Skeletal muscle tissue (tissue), 4 donors: ENCODE data around the gene VWA8. TPM values are rescaled to one million over a fixed set of nuclear protein-coding genes. Genes with fewer than 3 reads are reported as not detected.
"Not testable (repeated sequence)": the region's sequence is repeated elsewhere in the genome, so short reads cannot be mapped to it uniquely, and the experiment has no call there.

ENCODE experiments used
- H3K27ac ChIP-seq: one replicate; pipeline ENCODE4 v1.7.0; 2013; ENCODE audit warnings: mild to moderate bottlenecking, low read depth, low read length, inconsistent platforms
- H3K27me3 ChIP-seq, 3 donors: one replicate each; pipeline ENCODE4 v1.7.0; 2013; ENCODE audit warnings: low read length in 3 of 3; ENCODE audit not compliant: control insufficient read depth in 3 of 3, insufficient read depth in 3 of 3
- H3K36me3 ChIP-seq, 3 donors: one replicate each; pipeline ENCODE4 v1.7.0; 2013; ENCODE audit warnings: low read length in 3 of 3; ENCODE audit not compliant: control insufficient read depth in 3 of 3, insufficient read depth in 3 of 3
- H3K4me1 ChIP-seq, 3 donors: one replicate each; pipeline ENCODE4 v1.7.0; 2013; ENCODE audit warnings: low read length in 3 of 3, mild to moderate bottlenecking in 3 of 3; ENCODE audit not compliant: control insufficient read depth in 3 of 3, insufficient read depth in 3 of 3
- H3K4me3 ChIP-seq, 3 donors: one replicate each; pipeline ENCODE4 v1.7.0; 2013; ENCODE audit warnings: low read length in 3 of 3
- H3K9ac ChIP-seq, 3 donors: one replicate each; pipeline ENCODE4 v1.7.0; 2013; ENCODE audit warnings: low read length in 3 of 3, mild to moderate bottlenecking in 3 of 3, moderate library complexity in 2 of 3, low read depth in 1 of 3
- H3K9me3 ChIP-seq, 3 donors: one replicate each; pipeline ENCODE4 v1.7.0; 2013; ENCODE audit warnings: low read length in 3 of 3; ENCODE audit not compliant: control insufficient read depth in 3 of 3
- total RNA-seq: library from RNA; depleted of rRNA; stranded (reverse); fragments of >200 nt; gene quantifications from one replicate; pipeline ENCODE4 v1.2.3, GENCODE V29; 2014
- donor health status: Osteomylitis.

The VWA8 gene
- total RNA-seq, 1 donor from 2014 or later = 49.1 TPM

GRCh38 chr13:41582027-41582463, 378.9 kb downstream of the VWA8 start:
- Histone ChIP-seq H3K9ac (no peak overlapping the region), H3K4me3 (no peak overlapping the region), H3K27ac (no peak overlapping the region), H3K9me3 (no peaks in the 10 kb centered on the region), H3K4me1 (peaks cover 0 to 3% (median 0%) of the 10 kb centered on the region in 3 donors), H3K27me3 (no peaks in the 10 kb centered on the region), H3K36me3 (peaks cover 0 to 22% (median 15%) of the 10 kb centered on the region in 3 donors)

GRCh38 chr13:41580345-41580744, 380.6 kb downstream of the VWA8 start:
- Histone ChIP-seq H3K9me3 (no peaks in the 10 kb centered on the region), H3K4me1 (peaks cover 0 to 3% (median 0%) of the 10 kb centered on the region in 3 donors), H3K27me3 (no peaks in the 10 kb centered on the region)

GRCh38 chr13:41579881-41580280, 381.0 kb downstream of the VWA8 start:
- H3K27ac ChIP-seq = no peak overlapping the region
- H3K4me3 ChIP-seq = no peak overlapping the region
- H3K4me1 ChIP-seq = peaks cover 0 to 3% (median 0%) of the 10 kb centered on the region in 3 donors
- H3K27me3 ChIP-seq = no peaks in the 10 kb centered on the region
- H3K36me3 ChIP-seq = peaks cover 2 to 18% (median 6%) of the 10 kb centered on the region in 3 donors
- H3K9ac ChIP-seq = no peak overlapping the region
- no peaks in the 10 kb centered on the region for H3K9me3 ChIP-seq

More at GRCh38 chr13:41580345-41580744, 380.6 kb downstream of the VWA8 start:
- H3K9ac ChIP-seq = no peak overlapping the region
- no peak overlapping the region for H3K27ac ChIP-seq
- peaks cover 2 to 20% (median 7%) of the 10 kb centered on the region in 3 donors for H3K36me3 ChIP-seq
- H3K4me3 ChIP-seq = no peak overlapping the region

GRCh38 chr13:41579168-41579567, 381.7 kb downstream of the VWA8 start:
- H3K4me3 ChIP-seq = no peak overlapping the region
- no peak overlapping the region for H3K27ac ChIP-seq
- peaks cover 2 to 13% (median 5%) of the 10 kb centered on the region in 3 donors for H3K36me3 ChIP-seq

GRCh38 chr13:41578371-41578770, 382.5 kb downstream of the VWA8 start:
- no peaks in the 10 kb centered on the region for H3K27me3 ChIP-seq
- H3K36me3 ChIP-seq = peaks cover 2 to 13% (median 5%) of the 10 kb centered on the region in 3 donors
- H3K9me3 ChIP-seq = no peaks in the 10 kb centered on the region
- H3K4me1 ChIP-seq = peaks cover 0 to 3% (median 0%) of the 10 kb centered on the region in 3 donors
- H3K9ac ChIP-seq = no peak overlapping the region
- no peak overlapping the region for H3K4me3 ChIP-seq
- H3K27ac ChIP-seq = no peak overlapping the region

More at GRCh38 chr13:41579168-41579567, 381.7 kb downstream of the VWA8 start:
- Histone ChIP-seq H3K9me3 (no peaks in the 10 kb centered on the region), H3K4me1 (peaks cover 0 to 3% (median 0%) of the 10 kb centered on the region in 3 donors), H3K27me3 (no peaks in the 10 kb centered on the region), H3K9ac (no peak overlapping the region)

GRCh38 chr13:41577436-41577835, 383.5 kb downstream of the VWA8 start:
- H3K4me1 ChIP-seq = peaks cover 0 to 3% (median 0%) of the 10 kb centered on the region in 3 donors
- H3K27ac ChIP-seq = peak overlapping the region; percentile 15
- H3K27me3 ChIP-seq = no peaks in the 10 kb centered on the region
- no peak overlapping the region for H3K4me3 ChIP-seq
- peaks cover 2 to 13% (median 5%) of the 10 kb centered on the region in 3 donors for H3K36me3 ChIP-seq
- no peak overlapping the region for H3K9ac ChIP-seq
- H3K9me3 ChIP-seq = no peaks in the 10 kb centered on the region

- not testable (repeated sequence) for H3K36me3 ChIP-seq, H3K9ac ChIP-seq, H3K27me3 ChIP-seq, H3K9me3 ChIP-seq, H3K4me1 ChIP-seq, H3K4me3 ChIP-seq, H3K27ac ChIP-seq
These were observed 387.3 kb downstream of the VWA8 start for GRCh38 chr13:41573640-41574039.

GRCh38 chr13:41571817-41572340, 389.0 kb downstream of the VWA8 start:
- not testable (repeated sequence) for H3K4me3 ChIP-seq, H3K4me1 ChIP-seq, H3K27me3 ChIP-seq, H3K9ac ChIP-seq, H3K27ac ChIP-seq, H3K9me3 ChIP-seq
- peaks cover 5 to 15% (median 6%) of the 10 kb centered on the region in 3 donors for H3K36me3 ChIP-seq

GRCh38 chr13:41568972-41569351, 391.9 kb downstream of the VWA8 start:
- H3K27ac ChIP-seq = no peak overlapping the region
- peaks cover 2 to 8% (median 3%) of the 10 kb centered on the region in 3 donors for H3K36me3 ChIP-seq
- H3K4me3 ChIP-seq = no peak overlapping the region
- no peaks in the 10 kb centered on the region for H3K9me3 ChIP-seq
- H3K4me1 ChIP-seq = peaks cover 0 to 5% (median 0%) of the 10 kb centered on the region in 3 donors
- H3K27me3 ChIP-seq = no peaks in the 10 kb centered on the region
- no peak overlapping the region for H3K9ac ChIP-seq

GRCh38 chr13:41568143-41568971, 392.6 kb downstream of the VWA8 start:
- H3K36me3 ChIP-seq = peaks cover 2 to 8% (median 3%) of the 10 kb centered on the region in 3 donors
- no peaks in the 10 kb centered on the region for H3K27me3 ChIP-seq
- H3K9ac ChIP-seq = no peak overlapping the region
- no peaks in the 10 kb centered on the region for H3K9me3 ChIP-seq
- peaks cover 0 to 5% (median under 1%) of the 10 kb centered on the region in 3 donors for H3K4me1 ChIP-seq
- no peak overlapping the region for H3K27ac ChIP-seq
- H3K4me3 ChIP-seq = no peak overlapping the region
